H9 (cell line): ENCODE measurements around the gene ADARB2. TPM values are rescaled to one million over a fixed set of nuclear protein-coding genes. Genes with fewer than 3 reads are reported as not detected.

Source experiments
- DNase-seq: peaks from one replicate; pipeline ENCODE4 v3.0.0-alpha.2; 2017
- H2AFZ ChIP-seq: one replicate; pipeline ENCODE4 v1.6.1; 2013; ENCODE audit warnings: mild to moderate bottlenecking, low read length, control low read depth, moderate library complexity
- H2AK5ac ChIP-seq: 2 replicates; pipeline ENCODE4 v1.6.1; 2013; ENCODE audit warnings: low read length, control low read depth, mixed read lengths; ENCODE audit not compliant: insufficient read length
- H2BK120ac ChIP-seq: one replicate; pipeline ENCODE4 v1.6.1; 2013; ENCODE audit warnings: low read depth, mild to moderate bottlenecking, low read length, control low read depth, inconsistent platforms; ENCODE audit not compliant: poor library complexity, severe bottlenecking
- H2BK12ac ChIP-seq: 2 replicates; pipeline ENCODE4 v1.6.1; 2013; ENCODE audit warnings: low read length, control low read depth, mixed read lengths, low read depth; ENCODE audit not compliant: insufficient read length
- H2BK15ac ChIP-seq: 2 replicates; pipeline ENCODE4 v1.6.1; 2013; ENCODE audit warnings: low read depth, low read length, control low read depth
- H2BK20ac ChIP-seq: one replicate; pipeline ENCODE4 v1.6.1; 2013; ENCODE audit warnings: low read depth, mild to moderate bottlenecking, low read length, control low read depth, inconsistent platforms; ENCODE audit not compliant: poor library complexity, severe bottlenecking
- H2BK5ac ChIP-seq: 2 replicates; pipeline ENCODE4 v1.6.1; 2013; ENCODE audit warnings: low read length, control low read depth, mixed read lengths; ENCODE audit not compliant: insufficient read length
- H3K14ac ChIP-seq: 2 replicates; pipeline ENCODE4 v1.6.1; 2013; ENCODE audit warnings: low read length, control low read depth; ENCODE audit not compliant: insufficient read depth
- H3K18ac ChIP-seq: 2 replicates; pipeline ENCODE4 v1.6.1; 2013; ENCODE audit warnings: low read depth, mild to moderate bottlenecking, mixed read lengths, low read length, control low read depth; ENCODE audit not compliant: insufficient read length
- H3K23ac ChIP-seq: 2 replicates; pipeline ENCODE4 v1.6.1; 2013; ENCODE audit warnings: low read length, control low read depth, mixed read lengths, low read depth; ENCODE audit not compliant: insufficient read length
- H3K23me2 ChIP-seq: 2 replicates; pipeline ENCODE4 v1.6.1; 2013; ENCODE audit warnings: low read depth, mild to moderate bottlenecking, mixed read lengths, low read length, control low read depth; ENCODE audit not compliant: insufficient read length, poor library complexity, severe bottlenecking
- H3K27ac ChIP-seq: 2 replicates; pipeline ENCODE4 v1.5.1; 2013; ENCODE audit warnings: low read length, control low read depth, mixed read lengths, low read depth; ENCODE audit not compliant: insufficient read length
- H3K27me3 ChIP-seq: 2 replicates; pipeline ENCODE4 v1.6.1; 2013; ENCODE audit warnings: low read length, control low read depth, inconsistent platforms; ENCODE audit not compliant: insufficient read depth
- H3K4ac ChIP-seq: 2 replicates; pipeline ENCODE4 v1.6.1; 2013; ENCODE audit warnings: low read depth, mild to moderate bottlenecking, control low read depth, inconsistent platforms, low read length, moderate library complexity
- H3K4me1 ChIP-seq: 2 replicates; pipeline ENCODE4 v1.6.1; 2013; ENCODE audit warnings: low read length, control low read depth, inconsistent platforms; ENCODE audit not compliant: insufficient read depth
- H3K4me2 ChIP-seq: 2 replicates; pipeline ENCODE4 v1.6.1; 2013; ENCODE audit warnings: low read length, control low read depth, mixed read lengths; ENCODE audit not compliant: insufficient read length, insufficient read depth
- H3K56ac ChIP-seq: 2 replicates; pipeline ENCODE4 v1.6.1; 2013; ENCODE audit warnings: low read depth, mild to moderate bottlenecking, mixed read lengths, low read length, control low read depth; ENCODE audit not compliant: insufficient read length
- H3K79me1 ChIP-seq: 2 replicates; pipeline ENCODE4 v1.6.1; 2013; ENCODE audit warnings: low read depth, mild to moderate bottlenecking, moderate library complexity, low read length, control low read depth, inconsistent platforms; ENCODE audit not compliant: insufficient read depth, poor library complexity, severe bottlenecking
- H3K79me2 ChIP-seq: 2 replicates; pipeline ENCODE4 v1.6.1; 2013; ENCODE audit warnings: low read length, control low read depth, inconsistent platforms; ENCODE audit not compliant: insufficient read depth
- H3K9ac ChIP-seq: 2 replicates; pipeline ENCODE4 v1.6.1; 2013; ENCODE audit warnings: low read length, control low read depth, mixed read lengths; ENCODE audit not compliant: insufficient read length; ENCODE audit errors: extremely low read depth
- H3K9me3 ChIP-seq: one replicate; pipeline ENCODE4 v1.6.1; 2013; ENCODE audit warnings: low read depth, low read length, inconsistent platforms; ENCODE audit not compliant: control insufficient read depth
- H3T11ph ChIP-seq: one replicate; pipeline ENCODE4 v1.6.1; 2013; ENCODE audit warnings: mild to moderate bottlenecking, low read length, control low read depth, inconsistent platforms
- H4K20me1 ChIP-seq: one replicate; pipeline ENCODE4 v1.6.1; 2013; ENCODE audit not compliant: control insufficient read depth, insufficient read length, insufficient read depth
- H4K5ac ChIP-seq: 2 replicates; pipeline ENCODE4 v1.6.1; 2013; ENCODE audit warnings: low read depth, mild to moderate bottlenecking, mixed read lengths, low read length, control low read depth; ENCODE audit not compliant: insufficient read length
- H4K8ac ChIP-seq: replicated peaks from 2 replicates; pipeline ENCODE4 v1.6.1; 2013; ENCODE audit warnings: low read length, control low read depth, mixed read lengths, low read depth; ENCODE audit not compliant: insufficient read length
- H4K91ac ChIP-seq: 2 replicates; pipeline ENCODE4 v1.6.1; 2013; ENCODE audit warnings: low read depth, mild to moderate bottlenecking, moderate library complexity, mixed read lengths, low read length, control low read depth; ENCODE audit not compliant: insufficient read length
- H3K27ac Mint-ChIP-seq, 3 experiments: 2 replicates in 2 of 3; 3 replicates in 1 of 3; pipeline ENCODE4 v1.8.0; 2020 to 2021; ENCODE audit warnings: mixed read lengths in 3 of 3, mild to moderate bottlenecking in 1 of 3, moderate library complexity in 1 of 3
- H3K27me3 Mint-ChIP-seq: 2 replicates; pipeline ENCODE4 v1.8.0; 2021; ENCODE audit warnings: low read depth, mild to moderate bottlenecking, moderate library complexity, mixed read lengths
- H3K36me3 Mint-ChIP-seq, 3 experiments: 2 replicates in 2 of 3; 3 replicates in 1 of 3; pipeline ENCODE4 v1.8.0; 2020 to 2021; ENCODE audit warnings: low read depth in 3 of 3, mixed read lengths in 3 of 3; ENCODE audit not compliant: insufficient read depth in 1 of 3
- H3K4me1 Mint-ChIP-seq, 2 experiments: 2 replicates each; pipeline ENCODE4 v1.8.0; 2020; ENCODE audit warnings: mixed read lengths in 2 of 2
- H3K4me3 Mint-ChIP-seq, 2 experiments: 2 replicates in 1 of 2; 3 replicates in 1 of 2; pipeline ENCODE4 v1.8.0; 2020 to 2021; ENCODE audit warnings: mild to moderate bottlenecking in 2 of 2, mixed read lengths in 2 of 2, moderate library complexity in 1 of 2
- H3K9me3 Mint-ChIP-seq, 2 experiments: 2 replicates in 1 of 2; 3 replicates in 1 of 2; pipeline ENCODE4 v1.8.0; 2020; ENCODE audit warnings: mild to moderate bottlenecking in 2 of 2, mixed read lengths in 2 of 2, moderate library complexity in 1 of 2
- CTCF ChIP-seq: fragments of 200-600 bp; sonication (generic); conservative IDR thresholded peaks from 3 replicates; pipeline ENCODE4 v1.8.0; 2021; ENCODE audit warnings: antibody characterized with exemption, mild to moderate bottlenecking
- WGBS: extraction: QIAGEN DNeasy Blood & Tissue Kit; methylation state at CpG from one replicate; pipeline ENCODE4 v1.1.7; 2013; ENCODE audit warnings: missing lambda C conversion rate, low lambda C conversion rate, mixed read lengths; ENCODE audit not compliant: insufficient read length; ENCODE audit errors: extremely low coverage; 5-methylcytosine and 5-hydroxymethylcytosine counted together
- total RNA-seq: library from RNA; stranded (reverse); gene quantifications from 2 replicates; pipeline ENCODE4 v1.2.1, GENCODE V29; 2021

The ADARB2 gene
- total RNA-seq, 1 experiment from 2014 or later, result 0.87 TPM

DNA sequence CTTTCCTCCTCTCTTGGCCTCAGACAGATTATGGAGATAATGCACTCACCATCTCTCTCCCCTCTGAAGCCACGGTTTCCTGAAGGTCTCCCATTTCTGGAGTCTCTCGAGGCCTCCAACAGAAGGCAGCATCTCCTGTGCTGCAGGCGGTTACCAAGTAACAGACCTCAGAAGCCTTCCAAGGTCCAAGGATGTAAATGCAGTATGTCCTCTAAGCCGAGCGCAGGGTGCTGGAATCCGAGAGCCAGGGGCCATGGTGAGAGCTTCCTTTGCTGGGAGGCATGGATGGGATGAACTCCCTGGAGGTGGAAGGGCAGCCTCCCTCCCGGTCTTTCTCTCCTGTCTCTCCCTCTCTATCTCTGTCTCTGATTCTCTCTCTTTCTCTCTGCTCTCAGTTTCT, 79.8 kb downstream of the ADARB2 start:
- Histone ChIP-seq H2BK5ac (no peak overlapping the region), H3K4me1 (no peaks in the 10 kb centered on the region; the same call in 1 of the 2 replicates), H3K27me3 (no peaks in the 10 kb centered on the region), H2BK12ac (no peak overlapping the region), H3K4me2 (no peak overlapping the region), H3K79me2 (no peaks in the 10 kb centered on the region), H3K27ac (no peak overlapping the region), H4K20me1 (no peaks in the 10 kb centered on the region), H3K23ac (no peak overlapping the region), H3K56ac (no peak overlapping the region), H4K91ac (no peak overlapping the region), H3T11ph (no peak overlapping the region), H3K23me2 (no peaks in the 10 kb centered on the region), H2AK5ac (no peak overlapping the region), H2BK20ac (no peak overlapping the region), H2BK120ac (no peak overlapping the region), H3K79me1 (no peaks in the 10 kb centered on the region), H4K5ac (no peak overlapping the region), H2BK15ac (no peak overlapping the region; the same call in 1 of the 2 replicates), H4K8ac (no peak overlapping the region), H2AFZ (no peak overlapping the region), H3K9ac (no peak overlapping the region), H3K9me3 (no peaks in the 10 kb centered on the region), H3K18ac (no peak overlapping the region), H3K14ac (no peak overlapping the region), H3K4ac (no peak overlapping the region)
- Mint-ChIP-seq H3K27me3 (peaks cover 8% of the 10 kb centered on the region), H3K27ac (no peak overlapping the region), H3K9me3 (peaks cover 9% of the 10 kb centered on the region in 2 experiments), H3K4me1 (peaks cover 4 to 13% of the 10 kb centered on the region in 2 experiments), H3K36me3 (peaks cover 0 to 11% (median 4%) of the 10 kb centered on the region in 3 experiments; a peak in 6 of 7 replicates), H3K4me3 (no peak overlapping the region)
- no peak for DNase-seq
- WGBS, result no CpG with 5 or more reads among the region's 7 CpGs
- no peak for TF ChIP-seq CTCF
